AG10803 (cell line): ENCODE measurements around the gene NEK7.

ENCODE experiments used
- DNase-seq: peaks from one replicate; pipeline ENCODE4 v3.0.0; 2010; ENCODE audit warnings: low read depth
- H3K4me3 ChIP-seq: 2 replicates; pipeline ENCODE4 v1.5.1; 2011; ENCODE audit warnings: mild to moderate bottlenecking, low read length, control low read depth
- TF ChIP-seq, protein P1 (sequence below): conservative IDR thresholded peaks from 2 replicates; pipeline ENCODE4 v1.5.1; 2011; ENCODE audit warnings: mild to moderate bottlenecking, low read length, control low read depth, inconsistent platforms

The NEK7 gene

DNA sequence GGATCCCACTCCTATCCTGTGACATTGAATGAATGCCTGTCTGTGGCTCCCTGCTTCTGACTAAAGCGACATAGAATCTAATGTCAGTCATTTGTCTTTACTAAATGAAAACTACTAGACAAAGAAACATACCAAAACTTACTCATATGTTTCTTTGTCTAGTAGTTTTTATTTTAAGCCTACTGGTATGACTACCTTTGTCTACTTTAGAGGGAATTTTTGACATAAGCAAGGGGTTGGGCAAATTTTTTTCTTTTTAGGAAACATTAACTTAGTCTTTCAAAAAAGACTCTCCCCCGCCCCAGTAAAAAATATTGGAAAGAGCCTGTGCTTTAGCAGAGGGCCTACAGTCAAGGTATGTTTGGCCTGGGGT is 4.9 kb downstream of the NEK7 start:
- peak overlapping the region; percentile 97 for H3K4me3 ChIP-seq
- TF ChIP-seq, protein P1, sequence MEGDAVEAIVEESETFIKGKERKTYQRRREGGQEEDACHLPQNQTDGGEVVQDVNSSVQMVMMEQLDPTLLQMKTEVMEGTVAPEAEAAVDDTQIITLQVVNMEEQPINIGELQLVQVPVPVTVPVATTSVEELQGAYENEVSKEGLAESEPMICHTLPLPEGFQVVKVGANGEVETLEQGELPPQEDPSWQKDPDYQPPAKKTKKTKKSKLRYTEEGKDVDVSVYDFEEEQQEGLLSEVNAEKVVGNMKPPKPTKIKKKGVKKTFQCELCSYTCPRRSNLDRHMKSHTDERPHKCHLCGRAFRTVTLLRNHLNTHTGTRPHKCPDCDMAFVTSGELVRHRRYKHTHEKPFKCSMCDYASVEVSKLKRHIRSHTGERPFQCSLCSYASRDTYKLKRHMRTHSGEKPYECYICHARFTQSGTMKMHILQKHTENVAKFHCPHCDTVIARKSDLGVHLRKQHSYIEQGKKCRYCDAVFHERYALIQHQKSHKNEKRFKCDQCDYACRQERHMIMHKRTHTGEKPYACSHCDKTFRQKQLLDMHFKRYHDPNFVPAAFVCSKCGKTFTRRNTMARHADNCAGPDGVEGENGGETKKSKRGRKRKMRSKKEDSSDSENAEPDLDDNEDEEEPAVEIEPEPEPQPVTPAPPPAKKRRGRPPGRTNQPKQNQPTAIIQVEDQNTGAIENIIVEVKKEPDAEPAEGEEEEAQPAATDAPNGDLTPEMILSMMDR, result no peak
- DNase-seq, result no peak

DNA sequence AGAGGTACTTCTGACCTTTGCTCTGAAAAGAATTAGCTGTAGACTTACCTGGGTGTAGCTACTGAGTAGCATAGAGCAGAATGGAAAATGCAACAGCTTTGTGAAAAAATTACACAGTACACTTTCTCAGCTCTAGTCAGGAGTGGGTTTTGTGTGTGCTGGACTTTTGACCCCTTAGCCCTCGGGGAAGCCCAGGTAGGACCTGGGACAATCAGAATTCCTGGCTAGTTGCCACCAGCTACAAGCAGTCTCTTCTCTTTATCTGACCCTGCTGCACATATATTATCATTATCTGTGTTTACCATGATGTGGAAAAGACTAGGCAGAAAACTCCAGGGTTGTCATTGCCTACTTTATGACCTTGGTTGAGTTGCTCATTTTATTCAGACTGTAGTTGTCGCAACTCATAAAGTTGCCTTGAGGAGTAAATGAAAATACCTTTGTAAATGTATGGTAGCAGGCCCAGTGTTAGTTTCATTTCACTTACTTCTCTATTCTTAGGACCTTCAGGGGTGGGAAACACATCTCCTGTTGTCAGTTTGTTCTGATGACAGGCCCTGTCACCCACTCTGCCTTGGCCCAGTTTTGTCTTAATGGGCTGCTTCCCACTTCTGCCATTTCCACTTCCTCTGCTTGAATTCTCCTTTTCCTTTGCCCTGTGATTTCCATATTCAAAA is 5.4 kb downstream of the NEK7 start:
- H3K4me3 ChIP-seq, result peak overlapping the region; percentile 30
- TF ChIP-seq, protein P1, result no peak
- no peak for DNase-seq

DNA sequence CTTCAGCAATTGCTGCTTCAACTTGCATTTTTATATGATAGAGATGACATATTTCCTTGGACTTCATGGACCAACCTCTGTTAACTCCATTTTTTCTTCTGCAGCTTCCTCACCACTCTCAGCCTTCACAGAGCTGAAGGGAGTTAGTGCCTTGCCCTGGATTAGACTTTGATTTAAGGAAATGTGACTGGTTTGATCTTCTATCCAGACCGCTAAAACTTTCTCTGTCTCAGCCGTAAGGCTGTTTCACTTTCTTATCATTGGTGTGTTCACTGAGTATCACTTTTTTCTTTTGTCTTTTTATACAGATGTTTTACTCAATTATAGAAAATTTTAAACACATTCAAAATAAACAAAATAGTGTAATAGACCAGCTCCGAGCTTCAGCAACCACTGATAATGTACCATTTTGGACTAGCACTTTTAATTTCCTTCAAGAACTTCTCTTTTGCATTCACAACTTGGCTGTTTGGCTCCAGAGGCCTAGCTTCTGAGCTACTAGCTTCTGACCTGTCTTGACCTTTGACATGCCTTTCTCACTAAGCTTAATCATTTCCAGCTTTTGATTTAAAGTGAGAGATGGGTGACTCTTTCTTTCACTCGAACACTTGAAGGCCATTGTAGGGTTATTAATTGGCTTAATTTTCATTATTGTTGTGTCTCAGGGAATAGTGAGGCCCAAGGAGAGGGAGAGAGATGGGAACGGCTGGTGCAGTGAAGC is 9.3 kb downstream of the NEK7 start:
- TF ChIP-seq, protein P1, result no peak
- H3K4me3 ChIP-seq, result no peak overlapping the region

DNA sequence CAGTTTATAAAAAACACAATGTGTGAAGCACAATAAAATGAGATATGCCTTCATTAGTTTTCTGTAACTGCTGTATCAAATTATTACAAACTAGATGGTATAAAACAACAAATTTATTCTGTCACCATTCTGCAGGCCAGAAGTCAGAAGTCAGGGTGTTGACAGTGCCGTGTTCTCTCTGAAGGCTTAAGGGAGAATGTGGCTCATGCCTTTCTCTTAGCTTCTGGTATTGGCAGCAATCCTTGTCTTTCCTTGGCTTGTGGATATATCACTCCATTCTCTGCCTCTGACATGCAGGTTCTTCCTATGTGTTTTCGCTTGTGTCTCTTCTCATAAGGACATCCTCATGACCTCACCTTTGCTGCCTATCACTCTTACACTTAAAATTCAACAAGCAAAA is 10.1 kb downstream of the NEK7 start:
- no peak overlapping the region for H3K4me3 ChIP-seq
- TF ChIP-seq, protein P1, result no peak
- DNase-seq, result no peak

More for the DNA sequence above, 9.3 kb downstream of the NEK7 start:
- DNase-seq, result no peak

DNA sequence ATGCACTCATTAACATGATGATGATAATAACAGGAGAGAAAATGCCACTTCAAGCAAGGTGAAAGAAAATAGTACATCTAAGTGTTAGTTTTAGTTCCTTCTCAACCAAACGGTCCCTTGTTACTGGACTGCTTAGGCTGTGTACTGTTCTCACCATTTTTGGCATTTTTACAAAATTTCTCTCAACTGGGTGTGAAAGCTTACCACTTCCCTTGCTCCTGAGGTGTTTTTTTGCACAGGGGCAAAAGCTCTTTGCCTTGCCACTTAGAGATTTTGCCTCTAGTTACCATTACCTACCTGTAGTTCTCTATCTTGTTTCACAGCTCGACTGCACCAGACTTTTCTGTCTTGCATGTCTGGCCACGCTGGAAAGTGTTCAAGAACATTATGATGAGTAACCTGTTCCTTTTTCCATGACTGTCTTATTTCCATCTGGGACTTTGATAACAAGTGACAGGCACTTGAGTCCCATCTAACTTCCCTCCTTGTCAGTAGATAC is 10.7 kb downstream of the NEK7 start:
- DNase-seq, result no peak
- TF ChIP-seq, protein P1, result no peak

DNA sequence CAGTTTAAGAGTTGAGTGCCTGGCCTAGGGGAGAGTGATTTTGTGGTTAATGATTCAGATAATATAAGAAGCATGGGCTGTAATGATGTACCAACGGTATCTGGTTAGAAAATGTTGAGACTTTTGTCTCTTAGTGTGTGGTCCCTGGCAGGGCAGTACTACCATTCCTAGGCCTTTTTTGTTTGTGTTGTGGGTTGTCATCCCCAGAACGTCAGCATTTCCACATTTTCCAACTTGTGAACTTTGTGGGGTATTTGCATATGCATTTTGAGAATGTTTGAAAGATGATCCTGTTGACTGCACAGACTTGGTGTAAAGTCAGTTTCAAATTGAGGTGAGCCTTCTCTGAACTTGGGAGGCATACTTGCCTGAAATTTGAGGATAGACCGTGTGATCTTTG is 11.4 kb downstream of the NEK7 start:
- no peak overlapping the region for H3K4me3 ChIP-seq

More for the DNA sequence above, 10.7 kb downstream of the NEK7 start:
- H3K4me3 ChIP-seq, result no peak overlapping the region

More for the DNA sequence above, 11.4 kb downstream of the NEK7 start:
- DNase-seq, result peak; percentile 45
- TF ChIP-seq, protein P1, result no peak
